Body of pancreas (tissue), 4 donors: ENCODE measurements around the gene BET1. TPM values are rescaled to one million over a fixed set of nuclear protein-coding genes. Genes with fewer than 3 reads are reported as not detected.

Experiments used
- ATAC-seq: fragments of 150-250 bp; one replicate; pipeline ENCODE4 v1.9.1; 2016
- DNase-seq, 4 donors: peaks; one replicate each; pipeline ENCODE4 v3.0.0-alpha.2; 2019
- H3K27ac ChIP-seq, 4 donors: fragments of 200-600 bp; sonication (generic); 1 replicate in 3 of 4; 2 replicates in 1 of 4; pipeline versions ENCODE4 v1.5.1 to v1.6.1; 2016 to 2019; ENCODE audit warnings: mild to moderate bottlenecking in 1 of 4, mixed read lengths in 1 of 4, moderate library complexity in 1 of 4
- H3K27me3 ChIP-seq, 2 donors: fragments of 200-600 bp; sonication (generic); one replicate each; pipeline ENCODE4 v1.6.0; 2016; ENCODE audit warnings: mild to moderate bottlenecking in 1 of 2
- H3K36me3 ChIP-seq, 2 donors: fragments of 200-600 bp; sonication (generic); replicated peaks in 1 of 2; 2 replicates each; pipeline ENCODE4 v1.5.1; 2016; ENCODE audit warnings: low read depth in 2 of 2; ENCODE audit not compliant: insufficient read depth in 1 of 2
- H3K4me1 ChIP-seq: fragments of 200-600 bp; sonication (generic); one replicate; pipeline ENCODE4 v1.6.0; 2016
- H3K4me3 ChIP-seq, 2 donors: fragments of 200-600 bp; sonication (generic); 1 replicate in 1 of 2; 2 replicates in 1 of 2; pipeline ENCODE4 v1.5.1; 2016 to 2019
- H3K9me3 ChIP-seq, 3 donors: fragments of 200-600 bp; sonication (generic); 1 replicate in 2 of 3; 2 replicates in 1 of 3; pipeline ENCODE4 v1.5.1; 2016
- POLR2A ChIP-seq, 3 donors: fragments of 450-650 bp; IDR thresholded peaks; one replicate each; pipeline ENCODE4 v1.6.1; 2016; ENCODE audit warnings: antibody characterized with exemption in 3 of 3, mild to moderate bottlenecking in 2 of 3
- WGBS, 2 donors: methylation state at CpG; one replicate each; pipeline ENCODE4 v1.1.5; 2017; 5-methylcytosine and 5-hydroxymethylcytosine counted together
- intact Hi-C: fragments of 100-400 bp; cut with DNase I; formaldehyde crosslinking; loops from one replicate; pipeline ENCODE4 v1.15.1; 2023
- total RNA-seq, 2 donors: library from RNA; depleted of rRNA; stranded (reverse); fragments of >200 nt; gene quantifications; one replicate each; pipeline ENCODE4 v1.1.0, GENCODE V29; 2016
- TF ChIP-seq, protein P1 (sequence below), 7 experiments: fragments of 450-650 bp in 4 of 7; fragments of 200-600 bp in 3 of 7; sonication (generic) in 3 of 7; IDR thresholded peaks; one replicate each; pipeline ENCODE4 v1.5.1; 2016 to 2019; ENCODE audit warnings: antibody characterized with exemption in 7 of 7

BET1 gene
- total RNA-seq, 2 donors from 2014 or later = 32.4 to 36.9 TPM

GRCh38 chr7:94022550-94022949, 18.4 kb upstream of the BET1 start:
- Histone ChIP-seq H3K27ac (no peak overlapping the region), H3K4me3 (no peak overlapping the region), H3K9me3 (no peaks in the 10 kb centered on the region), H3K27me3 (no peaks in the 10 kb centered on the region), H3K4me1 (no peaks in the 10 kb centered on the region), H3K36me3 (no peaks in the 10 kb centered on the region)
- DNase-seq (no peak), ATAC-seq (no peak)
- TF ChIP-seq POLR2A (IDR thresholded peaks at IDR 0.05) = no peak
- 41 to 42% methylated on average over 3 of the region's 3 CpGs for WGBS, 2 donors
- intact Hi-C loops = no loop called here

DNA sequence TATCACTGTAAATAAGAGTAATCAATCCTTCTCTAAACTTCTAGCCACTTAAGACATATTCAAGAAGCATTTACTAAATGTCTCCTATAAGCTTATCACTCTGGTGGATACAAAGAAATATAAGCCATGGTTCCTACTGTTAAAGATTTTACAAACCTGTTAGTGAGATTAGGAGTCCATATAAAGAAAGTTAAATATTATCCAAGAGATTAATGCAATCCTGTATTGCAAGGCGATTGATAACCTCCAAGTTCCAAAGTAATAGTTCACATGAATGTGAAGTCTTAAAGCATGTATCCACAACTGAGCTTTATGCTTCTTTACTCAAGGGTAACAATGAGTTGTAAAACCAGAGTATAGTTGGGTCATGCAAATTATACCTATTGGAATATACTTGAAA, 12.6 kb upstream of the BET1 start:
- WGBS, 2 donors = 11 to 28% methylated on average over 1 of the region's 1 CpG
- Histone ChIP-seq H3K27me3 (no peaks in the 10 kb centered on the region), H3K9me3 (no peaks in the 10 kb centered on the region), H3K4me3 (no peak overlapping the region), H3K4me1 (no peaks in the 10 kb centered on the region), H3K36me3 (no peaks in the 10 kb centered on the region), H3K27ac (no peak overlapping the region)
- TF ChIP-seq POLR2A (IDR thresholded peaks at IDR 0.05) = no peak
- TF ChIP-seq, protein P1, sequence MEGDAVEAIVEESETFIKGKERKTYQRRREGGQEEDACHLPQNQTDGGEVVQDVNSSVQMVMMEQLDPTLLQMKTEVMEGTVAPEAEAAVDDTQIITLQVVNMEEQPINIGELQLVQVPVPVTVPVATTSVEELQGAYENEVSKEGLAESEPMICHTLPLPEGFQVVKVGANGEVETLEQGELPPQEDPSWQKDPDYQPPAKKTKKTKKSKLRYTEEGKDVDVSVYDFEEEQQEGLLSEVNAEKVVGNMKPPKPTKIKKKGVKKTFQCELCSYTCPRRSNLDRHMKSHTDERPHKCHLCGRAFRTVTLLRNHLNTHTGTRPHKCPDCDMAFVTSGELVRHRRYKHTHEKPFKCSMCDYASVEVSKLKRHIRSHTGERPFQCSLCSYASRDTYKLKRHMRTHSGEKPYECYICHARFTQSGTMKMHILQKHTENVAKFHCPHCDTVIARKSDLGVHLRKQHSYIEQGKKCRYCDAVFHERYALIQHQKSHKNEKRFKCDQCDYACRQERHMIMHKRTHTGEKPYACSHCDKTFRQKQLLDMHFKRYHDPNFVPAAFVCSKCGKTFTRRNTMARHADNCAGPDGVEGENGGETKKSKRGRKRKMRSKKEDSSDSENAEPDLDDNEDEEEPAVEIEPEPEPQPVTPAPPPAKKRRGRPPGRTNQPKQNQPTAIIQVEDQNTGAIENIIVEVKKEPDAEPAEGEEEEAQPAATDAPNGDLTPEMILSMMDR (IDR thresholded peaks at IDR 0.05) = no peak
- no peak for ATAC-seq
- intact Hi-C loops = no loop called here
- no peak for DNase-seq

- no peak for ATAC-seq
- DNase-seq = no peak
- intact Hi-C loops = no loop called here
Observed at GRCh38 chr7:94015538-94015937, 11.4 kb upstream of the BET1 start.

GRCh38 chr7:94012746-94013145, 8.6 kb upstream of the BET1 start:
- Histone ChIP-seq H3K27me3 (no peaks in the 10 kb centered on the region), H3K4me3 (no peak overlapping the region), H3K4me1 (no peaks in the 10 kb centered on the region), H3K27ac (no peak overlapping the region), H3K36me3 (no peaks in the 10 kb centered on the region), H3K9me3 (no peaks in the 10 kb centered on the region)
- 40 to 59% methylated on average over 1 of the region's 1 CpG for WGBS, 2 donors
- no peak for ATAC-seq
- no peak for DNase-seq
- intact Hi-C loops = no loop called here
- TF ChIP-seq, protein P1 (IDR thresholded peaks at IDR 0.05) = no peak
- TF ChIP-seq POLR2A (IDR thresholded peaks at IDR 0.05) = no peak

More at GRCh38 chr7:94015538-94015937, 11.4 kb upstream of the BET1 start:
- no peak overlapping the region for H3K27ac ChIP-seq
- no peaks in the 10 kb centered on the region for H3K36me3 ChIP-seq
- TF ChIP-seq POLR2A (IDR thresholded peaks at IDR 0.05) = no peak
- TF ChIP-seq, protein P1 (IDR thresholded peaks at IDR 0.05) = no peak
- no peaks in the 10 kb centered on the region for H3K4me1 ChIP-seq
- no peaks in the 10 kb centered on the region for H3K27me3 ChIP-seq
- no peak overlapping the region for H3K4me3 ChIP-seq
- H3K9me3 ChIP-seq = no peaks in the 10 kb centered on the region

DNA sequence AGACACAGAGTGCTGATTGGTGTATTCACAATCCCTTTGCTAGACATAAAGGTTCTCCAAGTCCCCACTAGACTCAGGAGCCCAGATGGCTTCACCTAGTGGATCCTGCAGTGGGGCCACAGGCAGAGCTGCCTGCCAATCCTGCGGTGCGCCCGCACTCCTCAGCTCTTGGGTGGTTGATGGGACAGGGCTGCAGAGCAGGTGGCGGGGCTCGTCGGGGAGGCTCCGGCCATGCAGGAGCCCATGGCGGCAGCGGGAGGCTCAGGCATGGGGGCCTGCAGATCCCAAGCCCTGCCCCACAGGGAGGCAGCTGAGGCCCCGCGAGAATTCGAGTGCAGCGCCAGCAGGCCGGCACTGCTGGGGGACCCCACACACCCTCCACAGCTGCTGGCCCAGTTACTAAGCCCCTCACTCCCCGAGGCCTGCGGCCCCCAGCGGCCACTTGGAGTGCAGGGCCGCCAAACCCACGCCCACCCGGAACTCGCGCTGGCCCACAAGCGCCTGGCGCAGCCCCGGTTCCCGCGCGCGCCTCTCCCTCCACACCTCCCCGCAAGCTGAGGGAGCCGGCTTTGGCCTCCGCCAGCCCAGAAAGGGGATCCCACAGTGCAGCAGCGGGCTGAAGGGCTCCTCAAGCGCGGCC, 7.7 kb upstream of the BET1 start:
- no peaks in the 10 kb centered on the region for H3K4me1 ChIP-seq
- H3K27me3 ChIP-seq = no peaks in the 10 kb centered on the region
- H3K36me3 ChIP-seq = no peaks in the 10 kb centered on the region
- intact Hi-C loops = no loop called here
- no peak overlapping the region for H3K27ac ChIP-seq
- TF ChIP-seq, protein P1 (IDR thresholded peaks at IDR 0.05) = no peak
- TF ChIP-seq POLR2A (IDR thresholded peaks at IDR 0.05) = no peak
- DNase-seq (no peak), ATAC-seq (no peak)
- H3K4me3 ChIP-seq = no peak overlapping the region
- WGBS, 2 donors = 94 to 97% methylated on average over 20 to 30 of the region's 35 CpGs
- no peaks in the 10 kb centered on the region for H3K9me3 ChIP-seq
